CD14-positive monocyte (primary cell): ENCODE results near the gene NDUFA13. TPM values are rescaled to one million over a fixed set of nuclear protein-coding genes. Genes with fewer than 3 reads are reported as not detected.
A peak's percentile ranks its signal among the peaks of the same experiment; 100 is the strongest.

Experiments used
- DNase-seq, 3 donors: peaks; one replicate each; pipeline ENCODE4 v3.0.0-alpha.2; 2011 to 2022
- H2AFZ ChIP-seq: 2 replicates; pipeline ENCODE4 v1.6.0; 2012; ENCODE audit warnings: mild to moderate bottlenecking, low read depth, low read length, inconsistent platforms; ENCODE audit not compliant: insufficient read depth, poor library complexity, severe bottlenecking
- H3K27ac ChIP-seq, 2 donors: 1 replicate in 1 of 2; 2 replicates in 1 of 2; pipeline ENCODE4 v1.5.1; 2012 to 2013; ENCODE audit warnings: low read length in 2 of 2, control low read depth in 1 of 2, inconsistent platforms in 1 of 2, low read depth in 1 of 2, mild to moderate bottlenecking in 1 of 2
- H3K27me3 ChIP-seq, 2 donors: one replicate each; pipeline versions ENCODE4 v1.6.0 to v1.6.1; 2011 to 2013; ENCODE audit warnings: low read length in 2 of 2; ENCODE audit not compliant: control insufficient read depth in 2 of 2, insufficient read depth in 2 of 2
- H3K36me3 ChIP-seq, 2 donors: replicated peaks in 1 of 2; 1 replicate in 1 of 2; 2 replicates in 1 of 2; pipeline versions ENCODE4 v1.5.1 to v1.6.1; 2012 to 2013; ENCODE audit warnings: low read length in 2 of 2, control low read depth in 1 of 2, inconsistent platforms in 1 of 2, mild to moderate bottlenecking in 1 of 2; ENCODE audit not compliant: insufficient read depth in 2 of 2, control insufficient read depth in 1 of 2
- H3K4me1 ChIP-seq, 2 donors: 1 replicate in 1 of 2; 2 replicates in 1 of 2; pipeline versions ENCODE4 v1.5.1 to v1.6.1; 2012 to 2013; ENCODE audit warnings: low read length in 2 of 2, control low read depth in 1 of 2, inconsistent platforms in 1 of 2, mild to moderate bottlenecking in 1 of 2, moderate library complexity in 1 of 2; ENCODE audit not compliant: insufficient read depth in 2 of 2, control insufficient read depth in 1 of 2
- H3K4me2 ChIP-seq: replicated peaks from 2 replicates; pipeline ENCODE3; 2012; ENCODE audit warnings: low read length, moderate library complexity, mild to moderate bottlenecking; ENCODE audit not compliant: poor library complexity, severe bottlenecking; ENCODE audit errors: extremely low read depth
- H3K4me3 ChIP-seq, 3 experiments: fragments of 200-600 bp in 1 of 3; sonication (generic) in 1 of 3; replicated peaks in 1 of 3; 1 replicate in 2 of 3; 2 replicates in 1 of 3; pipeline ENCODE4 v1.5.1; 2011 to 2013; ENCODE audit warnings: low read length in 3 of 3, mild to moderate bottlenecking in 3 of 3, control low read depth in 2 of 3, low read depth in 2 of 3, inconsistent platforms in 1 of 3, moderate library complexity in 1 of 3
- H3K79me2 ChIP-seq: 2 replicates; pipeline ENCODE4 v1.6.0; 2012; ENCODE audit warnings: mild to moderate bottlenecking, control low read depth, inconsistent platforms, low read length, moderate library complexity; ENCODE audit not compliant: insufficient read depth
- H3K9ac ChIP-seq: 2 replicates; pipeline ENCODE4 v1.6.0; 2017; ENCODE audit warnings: low read length, mild to moderate bottlenecking; ENCODE audit not compliant: insufficient read depth, poor library complexity, severe bottlenecking
- H3K9me3 ChIP-seq, 2 donors: replicated peaks in 1 of 2; 1 replicate in 1 of 2; 2 replicates in 1 of 2; pipeline versions ENCODE4 v1.5.1 to v1.6.1; 2012 to 2013; ENCODE audit warnings: low read length in 2 of 2, control low read depth in 1 of 2; ENCODE audit not compliant: control insufficient read depth in 1 of 2, insufficient read depth in 1 of 2
- H4K20me1 ChIP-seq: 2 replicates; pipeline ENCODE4 v1.6.0; 2012; ENCODE audit warnings: mild to moderate bottlenecking, low read length, control low read depth, moderate library complexity; ENCODE audit not compliant: insufficient read depth
- H3K27ac Mint-ChIP-seq, 7 donors: one replicate each; pipeline ENCODE4 v1.8.0; 2020; ENCODE audit warnings: mild to moderate bottlenecking in 7 of 7, mixed read lengths in 7 of 7, moderate library complexity in 6 of 7, inconsistent platforms in 2 of 7
- H3K27me3 Mint-ChIP-seq, 3 donors: one replicate each; pipeline ENCODE4 v1.8.0; 2021 to 2022; ENCODE audit warnings: low read depth in 3 of 3, mild to moderate bottlenecking in 3 of 3, mixed read lengths in 3 of 3, moderate library complexity in 3 of 3, inconsistent platforms in 1 of 3
- H3K36me3 Mint-ChIP-seq, 2 donors: one replicate each; pipeline ENCODE4 v1.8.0; 2020; ENCODE audit warnings: mixed read lengths in 2 of 2, inconsistent platforms in 1 of 2, mild to moderate bottlenecking in 1 of 2
- H3K4me1 Mint-ChIP-seq: one replicate; pipeline ENCODE4 v1.8.0; 2020; ENCODE audit warnings: mild to moderate bottlenecking, mixed read lengths
- H3K4me3 Mint-ChIP-seq, 2 donors: one replicate each; pipeline ENCODE4 v1.8.0; 2020; ENCODE audit warnings: mild to moderate bottlenecking in 2 of 2, mixed read lengths in 2 of 2, moderate library complexity in 1 of 2
- H3K9me3 Mint-ChIP-seq, 7 donors: one replicate each; pipeline ENCODE4 v1.8.0; 2020 to 2022; ENCODE audit warnings: mixed read lengths in 7 of 7, mild to moderate bottlenecking in 6 of 7, moderate library complexity in 6 of 7, inconsistent platforms in 2 of 7
- WGBS: methylation state at CpG from one replicate; pipeline ENCODE4 v1.1.5; 2013; ENCODE audit warnings: missing lambda C conversion rate; ENCODE audit not compliant: insufficient coverage; 5-methylcytosine and 5-hydroxymethylcytosine counted together
- intact Hi-C, 2 donors: fragments of 100-400 bp; cut with micrococcal nuclease; formaldehyde crosslinking; loops; one replicate each; pipeline versions ENCODE4 v1.15.0 to v1.15.1; 2023
- polyA plus RNA-seq, 3 donors: library from polyadenylated mRNA; depleted of rRNA in 1 of 3; unstranded in 2 of 3; stranded (reverse) in 1 of 3; fragments of 300-500 nt in 2 of 3; fragments of >200 nt in 1 of 3; fragmentation: Illumina TruSeq in 2 of 3; gene quantifications; 1 replicate in 2 of 3; 2 replicates in 1 of 3; pipeline ENCODE4 v1.2.3, GENCODE V29; 2012 to 2021
- TF ChIP-seq, protein P1 (sequence below): fragments of 200-600 bp; IDR thresholded peaks from one replicate; pipeline ENCODE4 v1.8.0; 2022; ENCODE audit warnings: antibody characterized with exemption, mild to moderate bottlenecking

Gene NDUFA13
- polyA plus RNA-seq, 3 donors, result 86.7 to 433 (median 361) TPM

DNA sequence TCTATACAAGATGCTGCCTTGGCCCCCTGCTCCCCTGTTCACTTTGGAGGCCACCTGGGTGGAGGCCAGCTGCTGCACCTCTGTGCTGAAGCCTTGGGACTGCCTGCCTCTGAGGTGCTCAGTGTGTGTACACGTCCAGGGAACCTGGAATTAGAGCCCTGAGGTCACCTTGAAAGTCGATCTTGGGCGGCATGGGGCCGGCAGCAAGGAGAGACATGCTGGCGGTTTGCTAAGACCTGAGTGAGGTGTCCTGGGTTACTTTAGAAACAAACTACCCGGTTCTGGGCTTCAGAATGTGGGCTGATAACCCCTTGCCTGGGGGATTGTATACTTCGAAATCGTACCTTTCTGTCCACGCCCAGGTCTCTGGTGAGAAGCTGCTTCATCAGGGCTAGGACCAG, 26.2 kb upstream of the NDUFA13 start:
- peak overlapping the region; percentile 67 for H3K4me2 ChIP-seq
- H3K4me1 ChIP-seq, result peaks cover 23 to 32% of the 10 kb centered on the region in 2 donors
- H3K27me3 Mint-ChIP-seq, result peaks cover 0 to 4% (median 0%) of the 10 kb centered on the region in 3 donors
- H3K9me3 ChIP-seq, result no peaks in the 10 kb centered on the region
- intact Hi-C loops, result loop anchor here (2.0 to 5.0 kb wide), 3 partner anchors 83 to 343 kb away; partner anchors contain the start of gene GATAD2A (in 1 of the 2)
- H3K27ac ChIP-seq, result peak overlapping the region; percentile 87 to 94
- no peak overlapping the region for H3K9ac ChIP-seq
- peaks cover 37 to 59% of the 10 kb centered on the region in 2 donors for H3K36me3 ChIP-seq
- H3K9me3 Mint-ChIP-seq, result no peaks in the 10 kb centered on the region
- peaks cover 39% of the 10 kb centered on the region for H3K4me1 Mint-ChIP-seq
- 86% methylated on average over 9 of the region's 9 CpGs for WGBS
- H3K27me3 ChIP-seq, result no peaks in the 10 kb centered on the region
- peaks cover 34 to 62% of the 10 kb centered on the region in 2 donors for H3K36me3 Mint-ChIP-seq
- H4K20me1 ChIP-seq, result peaks cover 42% of the 10 kb centered on the region
- H3K79me2 ChIP-seq, result peaks cover 74% of the 10 kb centered on the region
- peak overlapping the region; percentile 24 for H2AFZ ChIP-seq
- TF ChIP-seq, protein P1, sequence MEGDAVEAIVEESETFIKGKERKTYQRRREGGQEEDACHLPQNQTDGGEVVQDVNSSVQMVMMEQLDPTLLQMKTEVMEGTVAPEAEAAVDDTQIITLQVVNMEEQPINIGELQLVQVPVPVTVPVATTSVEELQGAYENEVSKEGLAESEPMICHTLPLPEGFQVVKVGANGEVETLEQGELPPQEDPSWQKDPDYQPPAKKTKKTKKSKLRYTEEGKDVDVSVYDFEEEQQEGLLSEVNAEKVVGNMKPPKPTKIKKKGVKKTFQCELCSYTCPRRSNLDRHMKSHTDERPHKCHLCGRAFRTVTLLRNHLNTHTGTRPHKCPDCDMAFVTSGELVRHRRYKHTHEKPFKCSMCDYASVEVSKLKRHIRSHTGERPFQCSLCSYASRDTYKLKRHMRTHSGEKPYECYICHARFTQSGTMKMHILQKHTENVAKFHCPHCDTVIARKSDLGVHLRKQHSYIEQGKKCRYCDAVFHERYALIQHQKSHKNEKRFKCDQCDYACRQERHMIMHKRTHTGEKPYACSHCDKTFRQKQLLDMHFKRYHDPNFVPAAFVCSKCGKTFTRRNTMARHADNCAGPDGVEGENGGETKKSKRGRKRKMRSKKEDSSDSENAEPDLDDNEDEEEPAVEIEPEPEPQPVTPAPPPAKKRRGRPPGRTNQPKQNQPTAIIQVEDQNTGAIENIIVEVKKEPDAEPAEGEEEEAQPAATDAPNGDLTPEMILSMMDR, result no peak
- peak overlapping the region in 1 of 3 experiments; percentile 63 for H3K4me3 ChIP-seq
- no peak for DNase-seq
- H3K27ac Mint-ChIP-seq, result peak overlapping the region; percentile 94 to 97 (median 96)
- peak overlapping the region in 1 of 2 donors; percentile 20 for H3K4me3 Mint-ChIP-seq

DNA sequence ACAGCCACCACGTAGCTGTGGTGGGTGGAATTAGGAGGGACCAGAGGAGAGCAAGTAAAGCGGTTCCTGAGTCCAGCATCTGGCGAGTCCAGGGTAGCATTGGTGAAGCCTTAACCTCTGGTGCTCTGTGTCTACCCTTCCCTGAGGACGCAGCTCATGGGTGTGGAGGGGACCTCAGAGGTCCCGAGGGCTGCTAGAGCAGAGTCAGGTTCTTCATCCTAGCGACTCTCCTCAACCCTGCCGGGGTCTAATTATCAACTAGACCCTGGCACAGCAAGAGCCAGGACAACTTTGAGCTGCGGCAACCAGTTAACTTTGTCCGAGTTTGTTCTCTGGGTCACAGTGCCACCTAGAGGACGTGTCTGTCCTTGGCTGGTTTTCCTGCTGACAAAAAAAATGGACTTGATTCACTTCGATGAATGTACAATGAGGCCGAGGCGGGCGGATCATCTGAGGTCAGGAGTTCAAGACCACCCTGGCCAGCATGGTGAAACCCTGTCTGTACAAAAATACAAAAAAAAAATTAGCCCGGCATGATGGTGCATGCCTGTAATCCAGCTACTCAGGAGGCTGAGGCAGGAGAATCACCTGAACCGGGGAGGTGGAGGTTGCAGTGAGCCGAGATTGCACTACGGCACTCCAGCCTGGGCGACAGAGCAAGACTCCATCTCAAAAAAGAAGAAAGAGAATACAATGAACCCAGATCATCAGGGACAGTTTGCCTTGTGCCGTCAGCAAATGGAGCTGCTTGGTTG, 25.6 kb upstream of the NDUFA13 start:
- Histone ChIP-seq H2AFZ (peak overlapping the region; percentile 24), H3K4me3 (no peak overlapping the region), H3K27ac (peak overlapping the region; percentile 87 to 94), H4K20me1 (peaks cover 43% of the 10 kb centered on the region), H3K9me3 (no peaks in the 10 kb centered on the region), H3K4me1 (peaks cover 23 to 32% of the 10 kb centered on the region in 2 donors), H3K4me2 (no peak overlapping the region), H3K9ac (no peak overlapping the region), H3K36me3 (peaks cover 35 to 61% of the 10 kb centered on the region in 2 donors), H3K27me3 (no peaks in the 10 kb centered on the region), H3K79me2 (peaks cover 71% of the 10 kb centered on the region)
- H3K4me3 Mint-ChIP-seq, result no peak overlapping the region
- H3K9me3 Mint-ChIP-seq, result no peaks in the 10 kb centered on the region
- TF ChIP-seq, protein P1, result peak; percentile 75
- H3K27me3 Mint-ChIP-seq, result peaks cover 0 to 3% (median 1%) of the 10 kb centered on the region in 3 donors
- DNase-seq, result peak; percentile 74 to 83 (median 80)
- H3K27ac Mint-ChIP-seq, result peak overlapping the region; percentile 94 to 97 (median 96)
- intact Hi-C loops, result loop anchor here in 1 of 2 donors (2.0 to 5.0 kb wide), 2 partner anchors 124 to 343 kb away; no protein-coding TSS in a partner anchor
- H3K4me1 Mint-ChIP-seq, result peaks cover 39% of the 10 kb centered on the region
- peaks cover 35 to 66% of the 10 kb centered on the region in 2 donors for H3K36me3 Mint-ChIP-seq
- WGBS, result 27% methylated on average over 16 of the region's 20 CpGs
